ENCODE results near the gene SOX5. TPM values are rescaled to one million over a fixed set of nuclear protein-coding genes. Genes with fewer than 3 reads are reported as not detected.

The SOX5 gene
- total and polyA plus RNA-seq, 9 of the 15 experiments (the other 6 are each of a cell fraction or from before 2014, with no cell fraction given): 8.3 to 16.5 (median 11.9) TPM

GRCh38 chr12:23559268-23559753 is 390.2 kb downstream of the SOX5 start (continued):
- TF ChIP-seq ZNF318 (IDR thresholded peaks at IDR 0.05; ENCODE audit: borderline replicate concordance in 1 of 2, low read depth in 1 of 2) (peak in 1 of 2 experiments; percentile 70; a peak in 2 of 4 replicates), ZBTB11 (CRISPR knock-in tag; IDR thresholded peaks at IDR 0.05) (no peak), SMARCA5 (IDR thresholded peaks at IDR 0.05) (no peak), RHOXF2B (CRISPR knock-in tag; conservative IDR thresholded peaks at IDR 0.05) (no peak), HDAC3 (IDR thresholded peaks at IDR 0.05; ENCODE audit: borderline replicate concordance, partially characterized antibody) (peak; percentile 91), CC2D1A (IDR thresholded peaks at IDR 0.05) (no peak), THAP12 (CRISPR knock-in tag; IDR thresholded peaks at IDR 0.05) (no peak), DACH1 (IDR thresholded peaks at IDR 0.05; ENCODE audit: partially characterized antibody) (peak; percentile 86), EGR1 (conservative IDR thresholded peaks at IDR 0.05) (peak; percentile 30; the same call in 1 of the 2 replicates), ZNF699 (CRISPR knock-in tag; IDR thresholded peaks at IDR 0.05; ENCODE audit: insufficient replicate concordance) (no peak), FOXA1 (IDR thresholded peaks at IDR 0.05; ENCODE audit: borderline replicate concordance) (peak; percentile 6; the same call in 1 of the 2 replicates)
